Measurements from ENCODE around the gene SPDYE2. TPM values are rescaled to one million over a fixed set of nuclear protein-coding genes. Genes with fewer than 3 reads are reported as not detected.
"Not testable (repeated sequence)": the region's sequence is repeated elsewhere in the genome, so short reads cannot be mapped to it uniquely, and the experiment has no call there.

SPDYE2 gene
- under 1 TPM in 1 of 4 donors, not detected in 3; 0.64 TPM for total RNA-seq

- H3K36me3 ChIP-seq: not testable (repeated sequence)
Measured at GRCh38 chr7:102550808-102551422, at the start of gene SPDYE2. SPDYE2 (plus strand) TSS chr7:102551226; CDS start chr7:102553256, 2,030 bp downstream.

GRCh38 chr7:102503141-102503540 lies 47.9 kb upstream of the SPDYE2 start:
- no CpG with 5 or more reads among the region's 12 CpGs for WGBS
- not testable (repeated sequence) for H3K36me3 ChIP-seq; DNase-seq (ENCODE audit: low spot score in 2 of 2); H3K9me3 ChIP-seq; H3K27me3 ChIP-seq; H3K27ac ChIP-seq; H3K4me1 ChIP-seq; H3K4me3 ChIP-seq

More at GRCh38 chr7:102550808-102551422, at the start of gene SPDYE2:
- H3K9me3 ChIP-seq; H3K4me1 ChIP-seq; DNase-seq (ENCODE audit: low spot score in 2 of 2); H3K27ac ChIP-seq; H3K4me3 ChIP-seq; H3K27me3 ChIP-seq: not testable (repeated sequence)
- no CpG with 5 or more reads among the region's 6 CpGs for WGBS

GRCh38 chr7:102505298-102506185 lies 45.5 kb upstream of the SPDYE2 start:
- not testable (repeated sequence) for H3K36me3 ChIP-seq, H3K4me1 ChIP-seq, H3K4me3 ChIP-seq, H3K27me3 ChIP-seq, H3K9me3 ChIP-seq, H3K27ac ChIP-seq
- WGBS: no CpG with 5 or more reads among the region's 24 CpGs
- peak in 1 of 2 donors; percentile 34 for DNase-seq (ENCODE audit: low spot score in 2 of 2)

- H3K9me3 ChIP-seq, H3K4me3 ChIP-seq, H3K4me1 ChIP-seq, H3K27ac ChIP-seq, H3K36me3 ChIP-seq, H3K27me3 ChIP-seq: not testable (repeated sequence)
- DNase-seq (ENCODE audit: low spot score in 2 of 2): peak in 1 of 2 donors; percentile 48
- WGBS: 93% methylated on average over 3 of the region's 8 CpGs
Measured at GRCh38 chr7:102507410-102508088, 43.5 kb upstream of the SPDYE2 start.

- not testable (repeated sequence) for H3K27ac ChIP-seq, H3K36me3 ChIP-seq, H3K27me3 ChIP-seq, H3K4me3 ChIP-seq, H3K4me1 ChIP-seq, H3K9me3 ChIP-seq
- no CpG with 5 or more reads among the region's 8 CpGs for WGBS
- DNase-seq (ENCODE audit: low spot score in 2 of 2): peak in 1 of 2 donors; percentile 31
Measured at GRCh38 chr7:102510575-102510974, 40.5 kb upstream of the SPDYE2 start.

GRCh38 chr7:102511860-102512522 lies 39.0 kb upstream of the SPDYE2 start:
- DNase-seq (ENCODE audit: low spot score in 2 of 2); H3K4me3 ChIP-seq; H3K27ac ChIP-seq; H3K36me3 ChIP-seq; H3K27me3 ChIP-seq; H3K9me3 ChIP-seq; H3K4me1 ChIP-seq: not testable (repeated sequence)
- no CpG with 5 or more reads among the region's 30 CpGs for WGBS

GRCh38 chr7:102512642-102513221 lies 38.3 kb upstream of the SPDYE2 start:
- not testable (repeated sequence) for H3K27ac ChIP-seq, H3K36me3 ChIP-seq, H3K4me3 ChIP-seq, H3K27me3 ChIP-seq, H3K4me1 ChIP-seq, H3K9me3 ChIP-seq
- peak in 1 of 2 donors; percentile 61 for DNase-seq (ENCODE audit: low spot score in 2 of 2)
- 21% methylated on average over 5 of the region's 5 CpGs for WGBS

GRCh38 chr7:102514881-102515721 lies 35.9 kb upstream of the SPDYE2 start:
- not testable (repeated sequence) for H3K36me3 ChIP-seq; H3K9me3 ChIP-seq; H3K4me1 ChIP-seq; H3K27ac ChIP-seq; DNase-seq (ENCODE audit: low spot score in 2 of 2); H3K27me3 ChIP-seq; H3K4me3 ChIP-seq
- no CpG with 5 or more reads among the region's 15 CpGs for WGBS

GRCh38 chr7:102515889-102516288 lies 35.1 kb upstream of the SPDYE2 start:
- H3K27ac ChIP-seq; H3K36me3 ChIP-seq; H3K27me3 ChIP-seq; H3K4me1 ChIP-seq; H3K9me3 ChIP-seq; H3K4me3 ChIP-seq; DNase-seq (ENCODE audit: low spot score in 2 of 2): not testable (repeated sequence)
- WGBS: no CpG with 5 or more reads among the region's 3 CpGs

- not testable (repeated sequence) for H3K27ac ChIP-seq; H3K36me3 ChIP-seq; H3K9me3 ChIP-seq; DNase-seq (ENCODE audit: low spot score in 2 of 2); H3K4me1 ChIP-seq; H3K4me3 ChIP-seq; H3K27me3 ChIP-seq
- WGBS: no CpG with 5 or more reads among the region's 10 CpGs
Measured at GRCh38 chr7:102516951-102517350, 34.1 kb upstream of the SPDYE2 start.

- WGBS: no CpG with 5 or more reads among the region's 61 CpGs
- not testable (repeated sequence) for H3K27ac ChIP-seq, H3K4me1 ChIP-seq, H3K27me3 ChIP-seq, H3K9me3 ChIP-seq, H3K36me3 ChIP-seq
- peak in 1 of 2 donors; percentile 46 for DNase-seq (ENCODE audit: low spot score in 2 of 2)
- peak within 1 kb of the TSS; percentile 31 for H3K4me3 ChIP-seq
Measured at GRCh38 chr7:102517550-102518147, 33.4 kb upstream of the SPDYE2 start, which contains the start of gene RASA4B. RASA4B (minus strand) TSS chr7:102517777; CDS start chr7:102517710, 67 bp downstream.

GRCh38 chr7:102520797-102521196 lies 30.2 kb upstream of the SPDYE2 start:
- not testable (repeated sequence) for H3K9me3 ChIP-seq; H3K4me3 ChIP-seq; H3K4me1 ChIP-seq; H3K27me3 ChIP-seq; H3K27ac ChIP-seq; DNase-seq (ENCODE audit: low spot score in 2 of 2); H3K36me3 ChIP-seq
- WGBS: no CpG with 5 or more reads among the region's 5 CpGs
